Activated naive CD4-positive, alpha-beta T cell treated with anti-CD3 and anti-CD28 coated beads for 36 hours (primary cell): ENCODE measurements around the gene METTL22. TPM values are rescaled to one million over a fixed set of nuclear protein-coding genes. Genes with fewer than 3 reads are reported as not detected.

ENCODE experiments used
- CTCF ChIA-PET: fragments of 350-600 bp; sonication (Branson Sonifier 250); formaldehyde crosslinking; loops from one replicate; lab custom pipeline; 2021; ENCODE audit warnings: antibody characterized with exemption; lab: Charles Lee
- DNase-seq: peaks from one replicate; pipeline ENCODE4 v3.0.0-alpha.2; 2020
- H3K27ac Mint-ChIP-seq: one replicate; pipeline ENCODE4 v1.8.0; 2021; ENCODE audit warnings: mild to moderate bottlenecking, mixed read lengths
- H3K27me3 Mint-ChIP-seq: one replicate; pipeline ENCODE4 v1.8.0; 2021; ENCODE audit warnings: low read depth, mixed read lengths
- H3K36me3 Mint-ChIP-seq: one replicate; pipeline ENCODE4 v1.8.0; 2021; ENCODE audit warnings: low read depth, mixed read lengths
- H3K4me1 Mint-ChIP-seq: one replicate; pipeline ENCODE4 v1.8.0; 2021; ENCODE audit warnings: low read depth, mixed read lengths
- H3K4me3 Mint-ChIP-seq: one replicate; pipeline ENCODE4 v1.8.0; 2021; ENCODE audit warnings: mild to moderate bottlenecking, moderate library complexity, mixed read lengths
- H3K9me3 Mint-ChIP-seq: one replicate; pipeline ENCODE4 v1.8.0; 2021; ENCODE audit warnings: mixed read lengths
- intact Hi-C: fragments of 100-400 bp; cut with micrococcal nuclease; formaldehyde crosslinking; loops from one replicate; pipeline ENCODE4 v1.15.1; 2023
- total RNA-seq, 2 experiments: library from RNA; stranded (reverse); gene quantifications; one replicate each; pipeline ENCODE4 v1.2.3, GENCODE V29; 2021

The METTL22 gene
- total RNA-seq, 2 experiments from 2014 or later: 43.2 to 48.4 TPM

- Mint-ChIP-seq H3K4me1 (no peaks in the 10 kb centered on the region), H3K9me3 (no peaks in the 10 kb centered on the region), H3K27ac (no peak overlapping the region), H3K27me3 (peaks cover 7% of the 10 kb centered on the region), H3K36me3 (no peaks in the 10 kb centered on the region), H3K4me3 (no peak overlapping the region)
- CTCF ChIA-PET: interaction anchor here (1.1 kb wide), 1 partner anchor 12 kb away, joined by 3 read pairs; no protein-coding TSS in a partner anchor
- DNase-seq: no peak
- intact Hi-C loops: no loop called here
These were observed 15.9 kb upstream of the METTL22 start for GRCh38 chr16:8605554-8605953.

GRCh38 chr16:8607214-8607613 is 14.3 kb upstream of the METTL22 start:
- DNase-seq: no peak
- intact Hi-C loops: no loop called here

DNA sequence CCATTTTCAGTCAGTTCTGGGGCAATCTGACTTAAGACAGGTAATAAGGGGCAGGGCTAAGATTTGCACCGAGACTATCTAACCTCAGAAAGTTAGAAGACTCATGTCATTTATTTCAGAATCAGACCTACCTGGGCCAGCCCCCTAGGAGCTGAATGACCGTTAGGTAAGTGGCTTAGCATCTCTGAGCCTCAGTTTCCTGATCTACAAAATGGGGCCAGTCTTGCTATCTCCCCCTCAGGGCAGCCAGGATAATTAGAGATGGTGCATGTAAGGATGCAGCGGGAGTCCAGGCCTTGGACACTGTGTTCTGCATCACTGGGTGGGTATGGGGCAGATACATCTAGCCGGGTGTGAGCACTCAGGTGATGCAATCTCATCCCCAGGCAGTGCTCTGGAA is 10.4 kb upstream of the METTL22 start:
- H3K36me3 Mint-ChIP-seq: no peaks in the 10 kb centered on the region
- H3K4me1 Mint-ChIP-seq: no peaks in the 10 kb centered on the region
- no peak overlapping the region for H3K27ac Mint-ChIP-seq
- H3K4me3 Mint-ChIP-seq: no peak overlapping the region
- H3K27me3 Mint-ChIP-seq: peaks cover 11% of the 10 kb centered on the region
- no peak for DNase-seq
- no peaks in the 10 kb centered on the region for H3K9me3 Mint-ChIP-seq
- intact Hi-C loops: no loop called here
- CTCF ChIA-PET: no interaction called here

More at GRCh38 chr16:8607214-8607613, 14.3 kb upstream of the METTL22 start:
- no peaks in the 10 kb centered on the region for H3K4me1 Mint-ChIP-seq
- no peaks in the 10 kb centered on the region for H3K36me3 Mint-ChIP-seq
- H3K9me3 Mint-ChIP-seq: no peaks in the 10 kb centered on the region
- H3K27me3 Mint-ChIP-seq: peaks cover 10% of the 10 kb centered on the region
- H3K4me3 Mint-ChIP-seq: no peak overlapping the region
- no peak overlapping the region for H3K27ac Mint-ChIP-seq
- CTCF ChIA-PET: no interaction called here

- Mint-ChIP-seq H3K4me3 (no peak overlapping the region), H3K27me3 (peaks cover 11% of the 10 kb centered on the region), H3K27ac (no peak overlapping the region), H3K36me3 (no peaks in the 10 kb centered on the region), H3K4me1 (no peaks in the 10 kb centered on the region), H3K9me3 (no peaks in the 10 kb centered on the region)
- CTCF ChIA-PET: no interaction called here
- intact Hi-C loops: no loop called here
- DNase-seq: no peak
These were observed 9.5 kb upstream of the METTL22 start for GRCh38 chr16:8611886-8612600.

DNA sequence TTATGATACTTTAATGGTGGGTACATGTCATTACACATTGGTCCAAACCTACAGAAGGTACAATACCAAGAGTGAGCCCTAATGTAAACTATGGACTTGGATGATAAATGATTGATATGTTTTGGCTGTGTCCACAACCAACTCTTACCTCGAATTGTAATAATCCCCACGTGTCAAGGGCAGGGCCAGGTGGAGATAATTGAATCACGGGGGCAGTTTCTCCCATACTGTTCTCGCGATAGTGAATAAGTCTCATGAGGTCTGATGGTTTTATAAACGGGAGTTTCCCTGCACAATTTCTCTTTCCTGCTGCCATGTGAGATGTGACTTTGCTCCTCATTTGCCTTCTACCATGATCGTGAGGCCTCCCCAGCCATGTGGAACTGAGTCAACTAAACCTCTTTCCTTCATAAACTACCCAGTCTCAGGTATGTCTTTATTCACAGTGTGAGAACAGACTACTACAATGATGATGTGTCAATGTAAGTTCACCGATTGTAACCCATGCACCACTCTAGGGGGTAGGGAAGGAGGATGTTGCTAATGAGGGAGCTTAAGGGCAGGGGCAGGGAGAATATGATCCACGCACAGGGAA is 7.0 kb upstream of the METTL22 start:
- Mint-ChIP-seq H3K9me3 (no peaks in the 10 kb centered on the region), H3K27me3 (peaks cover 7% of the 10 kb centered on the region), H3K36me3 (no peaks in the 10 kb centered on the region), H3K4me3 (no peak overlapping the region), H3K4me1 (no peaks in the 10 kb centered on the region), H3K27ac (no peak overlapping the region)
- CTCF ChIA-PET: no interaction called here
- DNase-seq: no peak
- intact Hi-C loops: no loop called here

GRCh38 chr16:8619671-8620370 is 1.7 kb upstream of the METTL22 start:
- Mint-ChIP-seq H3K4me1 (peaks cover 25% of the 10 kb centered on the region), H3K27me3 (no peaks in the 10 kb centered on the region), H3K4me3 (no peak overlapping the region), H3K27ac (no peak overlapping the region), H3K36me3 (no peaks in the 10 kb centered on the region), H3K9me3 (no peaks in the 10 kb centered on the region)
- no peak for DNase-seq
- intact Hi-C loops: loop anchor here (2.0 to 5.0 kb wide), 3 partner anchors 53 to 342 kb away; partner anchors contain the start of genes ABAT and USP7
- CTCF ChIA-PET: interaction anchor here (1.1 kb wide), 1 partner anchor 427 kb away, joined by 3 read pairs; no protein-coding TSS in a partner anchor

DNA sequence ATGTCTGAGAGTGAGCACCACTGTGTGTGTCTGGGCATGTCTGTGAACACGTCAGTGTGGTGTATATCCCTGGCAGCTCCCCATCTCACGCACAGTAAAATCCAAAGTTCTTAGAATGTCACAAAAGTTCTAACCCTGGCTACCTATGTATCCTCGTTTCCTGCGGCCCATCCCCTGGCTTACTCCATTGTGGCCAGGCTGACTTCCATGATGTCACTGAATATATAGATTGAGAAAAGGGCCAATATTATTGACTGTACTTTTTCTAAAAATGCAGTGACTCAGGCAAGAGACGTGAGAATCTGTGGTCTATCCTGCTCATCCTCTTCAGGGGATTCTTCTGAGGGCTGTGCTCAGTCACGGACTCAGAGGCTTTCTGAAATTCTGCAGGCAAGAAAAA is 963 bp upstream of the METTL22 start:
- intact Hi-C loops: loop anchor here (2.0 to 5.0 kb wide), 3 partner anchors 54 to 342 kb away; partner anchors contain the start of genes ABAT and USP7
- no peak for DNase-seq
- Mint-ChIP-seq H3K27ac (no peak overlapping the region), H3K27me3 (no peaks in the 10 kb centered on the region), H3K9me3 (no peaks in the 10 kb centered on the region), H3K4me3 (peak overlapping the region; percentile 97), H3K4me1 (peaks cover 27% of the 10 kb centered on the region), H3K36me3 (peaks cover under 1% of the 10 kb centered on the region)
- CTCF ChIA-PET: interaction anchor here (0.6 to 1.4 kb wide), 2 partner anchors 52 to 54 kb away, joined by 3 to 4 read pairs; no protein-coding TSS in a partner anchor

GRCh38 chr16:8621222-8621571 is 301 bp upstream of the METTL22 start:
- CTCF ChIA-PET: interaction anchor here (0.6 to 1.4 kb wide), 2 partner anchors 52 to 54 kb away, joined by 3 to 4 read pairs; no protein-coding TSS in a partner anchor
- no peaks in the 10 kb centered on the region for H3K9me3 Mint-ChIP-seq
- no peaks in the 10 kb centered on the region for H3K27me3 Mint-ChIP-seq
- intact Hi-C loops: loop anchor here (1.0 to 5.0 kb wide), 5 partner anchors 54 to 341 kb away; partner anchors contain the start of genes ABAT, PMM2, TMEM186 and USP7
- no peak for DNase-seq
- H3K4me3 Mint-ChIP-seq: peak overlapping the region; percentile 97
- no peak overlapping the region for H3K27ac Mint-ChIP-seq
- H3K36me3 Mint-ChIP-seq: peaks cover 6% of the 10 kb centered on the region
- H3K4me1 Mint-ChIP-seq: peaks cover 27% of the 10 kb centered on the region

DNA sequence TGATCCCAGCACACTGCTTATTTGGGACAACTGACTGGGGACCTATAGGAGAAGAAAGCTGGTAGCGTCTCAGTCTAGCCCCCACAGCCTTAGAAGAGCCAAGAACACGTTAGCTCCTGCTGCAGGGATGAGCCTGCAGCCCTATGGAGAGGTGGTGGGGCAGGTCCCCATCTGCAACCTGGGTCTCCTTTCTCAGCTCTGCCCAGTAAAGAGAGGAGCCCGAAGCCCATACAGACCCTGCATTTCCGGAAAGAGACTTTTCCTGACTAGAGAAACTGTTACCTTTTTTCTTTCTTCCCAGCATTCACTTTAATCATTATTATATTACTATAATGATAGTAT is 788 bp downstream of the METTL22 start:
- H3K9me3 Mint-ChIP-seq: no peaks in the 10 kb centered on the region
- intact Hi-C loops: loop anchor here (5.0 kb wide), 1 partner anchor 340 kb away; the partner anchor contains the start of gene USP7
- no peak for DNase-seq
- peak overlapping the region; percentile 97 for H3K4me3 Mint-ChIP-seq
- CTCF ChIA-PET: no interaction called here
- peak overlapping the region; percentile 70 for H3K27ac Mint-ChIP-seq
- no peaks in the 10 kb centered on the region for H3K27me3 Mint-ChIP-seq
- peaks cover 11% of the 10 kb centered on the region for H3K36me3 Mint-ChIP-seq
- peaks cover 30% of the 10 kb centered on the region for H3K4me1 Mint-ChIP-seq

DNA sequence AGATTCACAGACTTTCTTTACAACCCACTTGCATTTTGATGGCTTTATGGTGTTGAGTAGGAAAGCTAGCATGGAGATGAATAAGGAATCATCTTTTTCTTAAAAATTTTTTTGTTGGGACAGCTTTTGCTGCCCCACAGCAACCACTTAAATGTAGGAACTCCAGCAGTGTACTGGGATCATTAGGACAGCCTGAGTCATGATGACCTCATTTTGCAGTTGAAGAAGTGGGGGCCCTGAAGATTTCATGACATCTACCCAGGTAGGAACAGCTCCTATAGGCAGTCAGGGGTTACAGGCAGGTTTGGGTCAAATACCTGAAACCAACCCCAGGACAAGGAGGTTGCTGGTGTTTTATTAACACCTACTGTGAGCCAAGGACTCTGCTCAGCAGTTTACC is 2.1 kb downstream of the METTL22 start:
- no peaks in the 10 kb centered on the region for H3K27me3 Mint-ChIP-seq
- H3K9me3 Mint-ChIP-seq: no peaks in the 10 kb centered on the region
- CTCF ChIA-PET: no interaction called here
- H3K4me3 Mint-ChIP-seq: no peak overlapping the region
- peaks cover 30% of the 10 kb centered on the region for H3K4me1 Mint-ChIP-seq
- no peak for DNase-seq
- no peak overlapping the region for H3K27ac Mint-ChIP-seq
- peaks cover 21% of the 10 kb centered on the region for H3K36me3 Mint-ChIP-seq
- intact Hi-C loops: loop anchor here (5.0 kb wide), 1 partner anchor 339 kb away; the partner anchor contains the start of gene USP7

DNA sequence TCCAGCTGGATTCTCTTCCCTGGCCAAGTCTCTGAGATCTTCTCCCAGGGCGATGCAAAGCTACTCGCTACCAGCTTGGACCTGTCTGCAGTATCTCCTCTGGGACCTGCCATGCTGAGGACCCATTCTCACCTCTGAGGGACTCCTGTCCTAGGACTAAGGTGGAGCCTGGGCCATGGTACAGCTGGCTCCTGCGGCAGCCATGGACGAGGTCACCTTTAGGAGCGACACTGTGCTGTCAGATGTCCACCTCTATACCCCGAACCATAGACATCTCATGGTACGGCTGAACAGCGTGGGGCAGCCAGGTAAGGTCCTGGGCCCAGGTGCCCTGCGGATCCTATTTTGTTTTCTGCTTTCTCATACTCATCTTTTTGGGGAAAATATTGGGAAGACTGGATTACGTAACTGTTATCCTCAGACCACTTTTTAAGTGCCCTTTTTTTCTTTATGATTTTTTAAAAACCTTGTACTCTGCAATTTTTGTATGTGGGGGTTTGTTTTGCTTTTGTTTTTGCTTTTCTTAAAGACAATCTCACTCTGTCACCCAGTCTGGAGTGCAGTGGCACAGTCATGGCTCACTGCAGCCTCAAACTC is 4.1 kb downstream of the METTL22 start:
- peaks cover 28% of the 10 kb centered on the region for H3K4me1 Mint-ChIP-seq
- H3K4me3 Mint-ChIP-seq: no peak overlapping the region
- no peak overlapping the region for H3K27ac Mint-ChIP-seq
- no peak for DNase-seq
- peaks cover 33% of the 10 kb centered on the region for H3K36me3 Mint-ChIP-seq
- CTCF ChIA-PET: no interaction called here
- intact Hi-C loops: no loop called here
- H3K9me3 Mint-ChIP-seq: no peaks in the 10 kb centered on the region
- H3K27me3 Mint-ChIP-seq: no peaks in the 10 kb centered on the region

GRCh38 chr16:8626946-8627345 is 5.4 kb downstream of the METTL22 start:
- CTCF ChIA-PET: no interaction called here
- H3K27me3 Mint-ChIP-seq: no peaks in the 10 kb centered on the region
- DNase-seq: no peak
- H3K4me1 Mint-ChIP-seq: peaks cover 24% of the 10 kb centered on the region
- H3K36me3 Mint-ChIP-seq: peaks cover 38% of the 10 kb centered on the region
- H3K9me3 Mint-ChIP-seq: no peaks in the 10 kb centered on the region
- no peak overlapping the region for H3K4me3 Mint-ChIP-seq
- no peak overlapping the region for H3K27ac Mint-ChIP-seq
- intact Hi-C loops: no loop called here
